Mesendoderm (in vitro differentiated cells): Measurements from ENCODE around the gene APOF.
"Not testable (repeated sequence)": the region's sequence is repeated elsewhere in the genome, so short reads cannot be mapped to it uniquely, and the experiment has no call there.

Experiments
- DNase-seq: peaks from one replicate; pipeline ENCODE4 v3.0.0; 2013
- H2AK5ac ChIP-seq: 2 replicates; pipeline ENCODE4 v1.6.1; 2013; ENCODE audit warnings: low read length, inconsistent platforms
- H2BK120ac ChIP-seq: 2 replicates; pipeline ENCODE4 v1.6.1; 2013; ENCODE audit warnings: low read depth, mild to moderate bottlenecking, low read length, moderate library complexity, mixed read lengths
- H2BK15ac ChIP-seq: replicated peaks from 2 replicates; pipeline ENCODE4 v1.6.1; 2013; ENCODE audit warnings: low read depth, mild to moderate bottlenecking, moderate library complexity
- H2BK5ac ChIP-seq: 2 replicates; pipeline ENCODE4 v1.6.1; 2013; ENCODE audit warnings: low read length, inconsistent platforms
- H3K18ac ChIP-seq: 2 replicates; pipeline ENCODE4 v1.6.1; 2013; ENCODE audit warnings: mild to moderate bottlenecking, low read length, mixed read lengths
- H3K23ac ChIP-seq: one replicate; pipeline ENCODE4 v1.6.1; 2013; ENCODE audit warnings: low read length
- H3K27ac ChIP-seq: 2 replicates; pipeline ENCODE4 v1.5.1; 2013; ENCODE audit warnings: low read depth, mild to moderate bottlenecking, inconsistent platforms, low read length, moderate library complexity
- H3K27me3 ChIP-seq: 2 replicates; pipeline ENCODE4 v1.6.1; 2013; ENCODE audit warnings: low read length, control low read depth, mild to moderate bottlenecking, inconsistent platforms; ENCODE audit not compliant: insufficient read depth, poor library complexity
- H3K36me3 ChIP-seq: 2 replicates; pipeline ENCODE4 v1.6.1; 2013; ENCODE audit warnings: low read length, inconsistent platforms; ENCODE audit not compliant: control insufficient read depth, insufficient read depth
- H3K4ac ChIP-seq: one replicate; pipeline ENCODE4 v1.6.1; 2013; ENCODE audit warnings: low read depth, mild to moderate bottlenecking, low read length, moderate library complexity
- H3K4me1 ChIP-seq: 2 replicates; pipeline ENCODE4 v1.6.1; 2013; ENCODE audit warnings: low read depth, low read length, inconsistent platforms; ENCODE audit not compliant: control insufficient read depth
- H3K4me2 ChIP-seq: 2 replicates; pipeline ENCODE4 v1.6.1; 2013; ENCODE audit warnings: low read length
- H3K4me3 ChIP-seq: 2 replicates; pipeline ENCODE4 v1.5.1; 2013; ENCODE audit warnings: mild to moderate bottlenecking, low read length
- H3K56ac ChIP-seq: one replicate; pipeline ENCODE4 v1.6.1; 2013; ENCODE audit warnings: low read length
- H3K79me1 ChIP-seq: 2 replicates; pipeline ENCODE4 v1.6.1; 2013; ENCODE audit warnings: low read length, inconsistent platforms
- H3K79me2 ChIP-seq: 2 replicates; pipeline ENCODE4 v1.6.1; 2013; ENCODE audit warnings: mild to moderate bottlenecking, low read length; ENCODE audit not compliant: control insufficient read depth, insufficient read depth
- H3K9ac ChIP-seq: 2 replicates; pipeline ENCODE4 v1.6.1; 2013; ENCODE audit warnings: low read length, inconsistent platforms
- H4K5ac ChIP-seq: one replicate; pipeline ENCODE4 v1.6.1; 2013; ENCODE audit warnings: low read length
- H4K8ac ChIP-seq: one replicate; pipeline ENCODE4 v1.6.1; 2013; ENCODE audit warnings: low read depth, mild to moderate bottlenecking, control low read depth, low read length, moderate library complexity
- WGBS: extraction: QIAGEN DNeasy Blood & Tissue Kit; methylation state at CpG from one replicate; pipeline ENCODE4 v1.1.7; 2013; ENCODE audit warnings: low lambda C conversion rate, missing lambda C conversion rate; ENCODE audit not compliant: insufficient coverage; ENCODE audit errors: extremely low coverage; 5-methylcytosine and 5-hydroxymethylcytosine counted together

Gene APOF

DNA sequence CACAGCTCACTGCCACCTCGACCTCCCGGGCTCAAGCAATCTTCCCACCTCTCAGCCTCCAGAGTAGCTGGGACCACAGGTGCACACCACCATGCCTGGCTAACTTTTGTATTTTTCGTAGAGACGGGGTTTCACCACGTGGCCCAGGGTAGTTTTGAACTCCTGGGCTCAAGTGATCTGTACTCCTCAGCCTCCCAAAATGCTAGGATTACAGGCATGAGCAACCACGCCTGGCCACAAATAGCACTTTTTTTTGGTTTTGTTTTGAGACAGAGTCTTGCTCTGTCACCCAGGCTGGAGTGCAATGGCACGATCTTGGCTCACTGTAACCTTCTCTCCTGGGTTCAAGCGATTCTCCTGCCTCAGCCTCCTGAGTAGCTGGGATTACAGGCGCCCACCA lies 15.4 kb downstream of the APOF start:
- not testable (repeated sequence) for H3K79me1 ChIP-seq, H3K4me1 ChIP-seq, H4K5ac ChIP-seq, H3K79me2 ChIP-seq, H3K18ac ChIP-seq, H2BK5ac ChIP-seq, H3K36me3 ChIP-seq, H3K27ac ChIP-seq, DNase-seq, H3K4ac ChIP-seq, H4K8ac ChIP-seq, H3K23ac ChIP-seq, H2BK15ac ChIP-seq, H3K4me2 ChIP-seq, H2AK5ac ChIP-seq, H3K9ac ChIP-seq, H3K56ac ChIP-seq, H3K27me3 ChIP-seq, H3K4me3 ChIP-seq, H2BK120ac ChIP-seq
- no CpG with 5 or more reads among the region's 9 CpGs for WGBS

DNA sequence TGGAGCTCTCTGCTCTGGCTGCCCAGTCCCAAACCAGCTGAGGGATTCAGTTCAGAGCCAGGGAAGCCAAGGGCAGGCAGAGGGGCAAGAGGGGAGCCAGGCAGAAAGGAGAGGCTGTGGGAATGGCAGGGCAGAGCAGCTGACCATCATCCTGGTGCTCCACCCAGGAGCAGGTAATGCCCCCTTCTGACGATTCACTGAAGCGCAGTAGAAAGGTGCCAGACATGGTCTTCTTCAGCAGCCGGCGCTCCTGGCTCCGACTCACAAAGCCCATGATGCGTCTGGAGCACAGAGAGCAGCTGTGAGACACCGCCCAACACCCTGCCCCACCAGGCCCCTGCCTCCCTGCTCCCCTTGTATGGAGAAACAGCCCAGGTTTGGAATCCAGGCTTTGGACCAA lies 16.0 kb downstream of the APOF start:
- H2BK15ac ChIP-seq = no peak overlapping the region
- no peak overlapping the region for H4K5ac ChIP-seq
- no peaks in the 10 kb centered on the region for H3K79me1 ChIP-seq
- no peaks in the 10 kb centered on the region for H3K4me1 ChIP-seq
- no peaks in the 10 kb centered on the region for H3K79me2 ChIP-seq
- H3K23ac ChIP-seq = no peak overlapping the region
- H3K18ac ChIP-seq = no peak overlapping the region
- no peak overlapping the region for H4K8ac ChIP-seq
- H3K27me3 ChIP-seq = no peaks in the 10 kb centered on the region
- H3K9ac ChIP-seq = no peak overlapping the region
- H3K4me3 ChIP-seq = no peak overlapping the region
- H2BK120ac ChIP-seq = no peak overlapping the region
- DNase-seq = no peak
- no peak overlapping the region for H3K56ac ChIP-seq
- no peak overlapping the region for H2BK5ac ChIP-seq
- H3K27ac ChIP-seq = no peak overlapping the region
- no peak overlapping the region for H3K4ac ChIP-seq
- no peak overlapping the region for H2AK5ac ChIP-seq
- H3K36me3 ChIP-seq = peaks cover 7% of the 10 kb centered on the region
- no CpG with 5 or more reads among the region's 7 CpGs for WGBS
- H3K4me2 ChIP-seq = no peak overlapping the region

DNA sequence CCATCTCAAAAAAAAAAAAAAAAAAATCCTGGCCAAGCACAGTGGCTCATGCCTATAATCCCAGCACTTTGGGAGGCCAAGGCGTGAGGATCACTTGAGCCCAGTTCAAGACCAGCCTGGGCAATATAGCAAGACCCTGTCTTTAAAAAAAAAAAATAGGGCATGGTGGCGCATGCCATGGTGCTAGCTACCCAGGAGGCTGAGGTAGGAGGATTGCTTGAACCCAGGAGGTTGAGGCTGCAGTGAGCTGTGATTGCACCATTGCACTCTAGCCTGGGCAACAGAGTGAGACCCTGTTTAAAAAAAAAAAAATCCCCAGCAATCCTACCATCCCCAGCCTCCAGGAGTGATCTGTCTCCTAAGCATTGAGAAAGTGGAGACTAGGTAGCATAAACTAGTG lies 20.4 kb downstream of the APOF start:
- H4K8ac ChIP-seq, DNase-seq, H3K4me2 ChIP-seq, H3K23ac ChIP-seq, H3K18ac ChIP-seq, H3K4me3 ChIP-seq, H2AK5ac ChIP-seq, H3K79me2 ChIP-seq, H4K5ac ChIP-seq, H3K4me1 ChIP-seq, H3K27me3 ChIP-seq, H3K27ac ChIP-seq, H3K4ac ChIP-seq, H3K9ac ChIP-seq, H2BK15ac ChIP-seq, H2BK5ac ChIP-seq, H3K56ac ChIP-seq, H2BK120ac ChIP-seq, H3K79me1 ChIP-seq, H3K36me3 ChIP-seq: not testable (repeated sequence)
- no CpG with 5 or more reads among the region's 2 CpGs for WGBS

DNA sequence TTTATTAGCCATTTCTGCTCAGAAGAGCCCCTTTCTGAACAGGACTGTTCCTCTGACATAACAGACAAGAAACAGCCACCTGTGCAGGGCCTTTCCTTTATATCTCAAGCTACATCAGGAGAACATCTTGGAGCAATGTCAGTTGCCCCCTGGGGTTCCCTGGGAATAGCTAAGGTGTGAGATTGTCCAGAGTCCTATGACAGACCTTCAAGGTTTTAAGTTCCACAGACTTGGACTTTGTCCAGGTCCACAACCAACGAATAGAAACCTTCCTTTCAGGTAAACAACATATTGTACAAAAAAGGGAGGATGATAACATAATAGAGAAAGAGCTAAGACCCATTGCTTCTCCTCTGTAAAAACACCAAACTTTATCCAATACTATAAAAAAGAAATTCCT lies 21.0 kb downstream of the APOF start:
- no peaks in the 10 kb centered on the region for H3K4me1 ChIP-seq
- H3K56ac ChIP-seq = no peak overlapping the region
- DNase-seq = no peak
- H3K79me1 ChIP-seq = no peaks in the 10 kb centered on the region
- no peak overlapping the region for H3K27ac ChIP-seq
- H3K9ac ChIP-seq = no peak overlapping the region
- no peak overlapping the region for H4K8ac ChIP-seq
- no peaks in the 10 kb centered on the region for H3K27me3 ChIP-seq
- WGBS = no CpG with 5 or more reads among the region's 1 CpG
- H3K23ac ChIP-seq = no peak overlapping the region
- H2BK5ac ChIP-seq = no peak overlapping the region
- no peaks in the 10 kb centered on the region for H3K79me2 ChIP-seq
- no peak overlapping the region for H2BK15ac ChIP-seq
- no peak overlapping the region for H3K4me3 ChIP-seq
- H2AK5ac ChIP-seq = no peak overlapping the region
- H4K5ac ChIP-seq = no peak overlapping the region
- no peak overlapping the region for H3K4me2 ChIP-seq
- H3K36me3 ChIP-seq = peaks cover 2% of the 10 kb centered on the region
- no peak overlapping the region for H3K18ac ChIP-seq
- H2BK120ac ChIP-seq = no peak overlapping the region
- no peak overlapping the region for H3K4ac ChIP-seq

DNA sequence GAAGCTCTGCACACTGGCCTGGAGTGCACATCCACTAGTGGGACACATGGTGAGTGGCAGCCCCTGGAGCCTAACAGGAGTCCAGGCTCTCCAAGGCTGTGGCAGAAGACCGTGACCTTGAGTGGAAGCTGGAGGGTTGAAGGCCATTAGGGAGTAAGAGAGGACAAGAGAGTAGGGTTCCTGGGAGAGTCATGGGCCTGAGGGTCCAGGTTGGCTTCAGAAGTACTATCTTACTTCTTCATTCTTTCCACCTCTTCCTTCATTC lies 23.6 kb downstream of the APOF start:
- H3K4ac ChIP-seq = no peak overlapping the region
- H3K36me3 ChIP-seq = peaks cover 2% of the 10 kb centered on the region
- no peak overlapping the region for H2AK5ac ChIP-seq
- H3K4me1 ChIP-seq = no peaks in the 10 kb centered on the region
- no peak overlapping the region for H4K5ac ChIP-seq
- no peak overlapping the region for H2BK15ac ChIP-seq
- no peaks in the 10 kb centered on the region for H3K79me2 ChIP-seq
- no peak overlapping the region for H3K4me2 ChIP-seq
- DNase-seq = no peak
- H3K23ac ChIP-seq = no peak overlapping the region
- no peak overlapping the region for H4K8ac ChIP-seq
- H2BK5ac ChIP-seq = no peak overlapping the region
- no peaks in the 10 kb centered on the region for H3K27me3 ChIP-seq
- H3K27ac ChIP-seq = no peak overlapping the region
- no peak overlapping the region for H3K56ac ChIP-seq
- no CpG with 5 or more reads among the region's 1 CpG for WGBS
- H3K4me3 ChIP-seq = no peak overlapping the region
- H3K9ac ChIP-seq = no peak overlapping the region
- no peaks in the 10 kb centered on the region for H3K79me1 ChIP-seq
- no peak overlapping the region for H3K18ac ChIP-seq
- no peak overlapping the region for H2BK120ac ChIP-seq

DNA sequence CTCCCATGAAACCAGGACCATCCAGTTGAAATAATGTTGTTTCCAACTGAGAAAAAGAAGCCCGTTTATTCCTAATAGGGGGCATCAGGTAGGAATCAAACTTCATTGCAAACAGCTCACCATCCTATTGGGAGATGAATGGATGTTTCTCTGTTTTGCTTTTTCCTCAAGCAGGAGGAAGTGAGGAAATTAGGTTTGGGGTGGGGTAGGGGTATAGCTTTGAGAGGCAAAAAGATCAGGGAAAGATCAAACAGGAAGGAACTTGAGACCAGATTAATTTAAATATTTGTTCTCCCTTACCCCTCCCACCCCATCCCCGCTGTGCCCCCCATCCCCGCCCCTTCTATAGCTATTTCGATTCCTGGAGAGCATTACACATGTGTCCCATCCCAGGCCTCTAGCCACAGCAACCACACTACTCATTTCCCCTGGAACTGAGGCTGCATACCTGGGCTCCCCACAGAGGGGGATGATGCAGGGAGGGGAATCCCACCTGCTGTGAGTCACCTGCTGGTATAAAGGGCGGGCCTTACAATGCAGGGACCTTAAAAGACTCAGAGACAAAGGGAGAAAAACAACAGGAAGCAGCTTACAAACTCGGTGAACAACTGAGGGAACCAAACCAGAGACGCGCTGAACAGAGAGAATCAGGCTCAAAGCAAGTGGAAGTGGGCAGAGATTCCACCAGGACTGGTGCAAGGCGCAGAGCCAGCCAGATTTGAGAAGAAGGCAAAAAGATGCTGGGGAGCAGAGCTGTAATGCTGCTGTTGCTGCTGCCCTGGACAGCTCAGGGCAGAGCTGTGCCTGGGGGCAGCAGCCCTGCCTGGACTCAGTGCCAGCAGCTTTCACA lies 24.1 kb downstream of the APOF start, which contains the start of gene IL23A:
TSS of gene IL23A (plus strand) at position 577 of the 850 bp plus-strand sequence. CDS start at position 738, 161 bp downstream.
- Histone ChIP-seq H3K9ac (no peak within 1 kb of the TSS), H3K4ac (no peak within 1 kb of the TSS), H3K4me3 (no peak within 1 kb of the TSS), H3K27ac (no peak within 1 kb of the TSS), H2BK15ac (no peak within 1 kb of the TSS), H3K18ac (no peak within 1 kb of the TSS), H3K79me1 (no peaks in the 10 kb centered on the region), H3K56ac (no peak within 1 kb of the TSS), H3K23ac (no peak within 1 kb of the TSS), H3K36me3 (peaks cover 2% of the 10 kb centered on the region), H2BK120ac (no peak within 1 kb of the TSS), H2BK5ac (no peak within 1 kb of the TSS), H3K4me1 (no peaks in the 10 kb centered on the region), H3K4me2 (no peak within 1 kb of the TSS), H2AK5ac (no peak within 1 kb of the TSS), H3K27me3 (no peaks in the 10 kb centered on the region), H4K8ac (peak within 1 kb of the TSS; percentile 82), H4K5ac (no peak within 1 kb of the TSS), H3K79me2 (no peaks in the 10 kb centered on the region)
- no CpG with 5 or more reads among the region's 9 CpGs for WGBS
- no peak for DNase-seq
